PFSK-1 (cell line): ENCODE results near the gene CCN5.

Experiments used
- FOXP2 ChIP-seq: optimal IDR thresholded peaks from 2 replicates; pipeline ENCODE3; 2011; ENCODE audit warnings: borderline replicate concordance, control low read depth, inconsistent platforms; ENCODE audit not compliant: insufficient read depth; ENCODE audit errors: extremely low read length, extremely low read depth
- POLR2AphosphoS5 ChIP-seq: IDR thresholded peaks from 2 replicates; pipeline ENCODE4 v1.6.1; 2012; ENCODE audit warnings: low read depth, mild to moderate bottlenecking, control low read depth, low read length, moderate library complexity
- SIN3A ChIP-seq: IDR thresholded peaks from 2 replicates; pipeline ENCODE4 v1.6.1; 2012; ENCODE audit warnings: mild to moderate bottlenecking, low read length, moderate library complexity, borderline replicate concordance; ENCODE audit not compliant: insufficient read depth
- TAF1 ChIP-seq: IDR thresholded peaks from 2 replicates; pipeline ENCODE4 v1.6.1; 2012; ENCODE audit warnings: low read length, control low read depth, borderline replicate concordance; ENCODE audit not compliant: insufficient read depth
- TF ChIP-seq, protein P1 (sequence below), 2 experiments: IDR thresholded peaks; 2 replicates each; pipeline versions ENCODE4 v1.6.1 to v1.8.0; 2011 to 2012; ENCODE audit warnings: low read depth in 2 of 2, low read length in 2 of 2, control low read depth in 1 of 2, inconsistent platforms in 1 of 2, mild to moderate bottlenecking in 1 of 2, moderate library complexity in 1 of 2; ENCODE audit not compliant: insufficient read depth in 1 of 2

DNA sequence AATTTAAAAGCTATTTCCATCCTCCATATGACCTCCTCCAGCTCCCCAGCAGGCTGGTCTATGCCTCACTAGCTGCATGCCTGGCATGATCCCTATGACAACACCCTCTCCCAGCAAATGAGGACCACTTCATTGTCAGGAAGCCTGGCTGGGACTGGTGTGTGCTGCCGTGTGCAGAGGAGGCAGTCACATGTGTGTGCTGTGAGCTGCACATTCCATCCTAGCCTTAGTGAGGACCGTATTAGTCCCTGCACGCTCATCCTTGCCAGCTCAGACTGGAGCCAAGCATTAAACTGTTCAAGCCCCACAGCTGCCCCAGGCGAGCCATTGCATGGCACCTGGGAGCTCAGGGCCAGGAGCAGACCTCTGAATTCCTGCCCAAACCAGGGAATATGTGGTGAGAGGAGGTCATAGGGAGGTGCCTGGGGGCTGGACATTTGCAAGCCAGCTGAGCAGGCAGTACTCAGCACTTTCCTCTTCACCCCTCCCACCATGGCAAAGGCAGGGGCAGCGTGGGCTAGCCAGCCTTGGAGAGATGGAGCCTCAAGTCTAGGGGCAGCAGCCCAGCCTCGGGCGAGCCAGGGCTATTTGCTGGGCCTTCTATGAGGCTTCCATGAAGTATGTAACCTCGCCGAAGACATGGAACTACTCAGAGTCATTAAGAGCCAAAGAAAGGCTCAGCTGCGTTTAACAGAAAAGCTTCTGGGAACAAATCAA lies 8.7 kb upstream of the CCN5 start:
- no peak for TF ChIP-seq POLR2AphosphoS5
- TF ChIP-seq SIN3A: no peak
- TF ChIP-seq TAF1: no peak
- TF ChIP-seq, protein P1, sequence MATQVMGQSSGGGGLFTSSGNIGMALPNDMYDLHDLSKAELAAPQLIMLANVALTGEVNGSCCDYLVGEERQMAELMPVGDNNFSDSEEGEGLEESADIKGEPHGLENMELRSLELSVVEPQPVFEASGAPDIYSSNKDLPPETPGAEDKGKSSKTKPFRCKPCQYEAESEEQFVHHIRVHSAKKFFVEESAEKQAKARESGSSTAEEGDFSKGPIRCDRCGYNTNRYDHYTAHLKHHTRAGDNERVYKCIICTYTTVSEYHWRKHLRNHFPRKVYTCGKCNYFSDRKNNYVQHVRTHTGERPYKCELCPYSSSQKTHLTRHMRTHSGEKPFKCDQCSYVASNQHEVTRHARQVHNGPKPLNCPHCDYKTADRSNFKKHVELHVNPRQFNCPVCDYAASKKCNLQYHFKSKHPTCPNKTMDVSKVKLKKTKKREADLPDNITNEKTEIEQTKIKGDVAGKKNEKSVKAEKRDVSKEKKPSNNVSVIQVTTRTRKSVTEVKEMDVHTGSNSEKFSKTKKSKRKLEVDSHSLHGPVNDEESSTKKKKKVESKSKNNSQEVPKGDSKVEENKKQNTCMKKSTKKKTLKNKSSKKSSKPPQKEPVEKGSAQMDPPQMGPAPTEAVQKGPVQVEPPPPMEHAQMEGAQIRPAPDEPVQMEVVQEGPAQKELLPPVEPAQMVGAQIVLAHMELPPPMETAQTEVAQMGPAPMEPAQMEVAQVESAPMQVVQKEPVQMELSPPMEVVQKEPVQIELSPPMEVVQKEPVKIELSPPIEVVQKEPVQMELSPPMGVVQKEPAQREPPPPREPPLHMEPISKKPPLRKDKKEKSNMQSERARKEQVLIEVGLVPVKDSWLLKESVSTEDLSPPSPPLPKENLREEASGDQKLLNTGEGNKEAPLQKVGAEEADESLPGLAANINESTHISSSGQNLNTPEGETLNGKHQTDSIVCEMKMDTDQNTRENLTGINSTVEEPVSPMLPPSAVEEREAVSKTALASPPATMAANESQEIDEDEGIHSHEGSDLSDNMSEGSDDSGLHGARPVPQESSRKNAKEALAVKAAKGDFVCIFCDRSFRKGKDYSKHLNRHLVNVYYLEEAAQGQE (IDR thresholded peaks at IDR 0.05; ENCODE audit: insufficient read depth in 1 of 2, low read depth in 2 of 2, low read length in 2 of 2): no peak
- no peak for TF ChIP-seq FOXP2
